ENCODE data around the gene MR1.

GRCh38 chr1:181064011-181064623, 30.3 kb downstream of the MR1 start:
- TF ChIP-seq, protein P1, sequence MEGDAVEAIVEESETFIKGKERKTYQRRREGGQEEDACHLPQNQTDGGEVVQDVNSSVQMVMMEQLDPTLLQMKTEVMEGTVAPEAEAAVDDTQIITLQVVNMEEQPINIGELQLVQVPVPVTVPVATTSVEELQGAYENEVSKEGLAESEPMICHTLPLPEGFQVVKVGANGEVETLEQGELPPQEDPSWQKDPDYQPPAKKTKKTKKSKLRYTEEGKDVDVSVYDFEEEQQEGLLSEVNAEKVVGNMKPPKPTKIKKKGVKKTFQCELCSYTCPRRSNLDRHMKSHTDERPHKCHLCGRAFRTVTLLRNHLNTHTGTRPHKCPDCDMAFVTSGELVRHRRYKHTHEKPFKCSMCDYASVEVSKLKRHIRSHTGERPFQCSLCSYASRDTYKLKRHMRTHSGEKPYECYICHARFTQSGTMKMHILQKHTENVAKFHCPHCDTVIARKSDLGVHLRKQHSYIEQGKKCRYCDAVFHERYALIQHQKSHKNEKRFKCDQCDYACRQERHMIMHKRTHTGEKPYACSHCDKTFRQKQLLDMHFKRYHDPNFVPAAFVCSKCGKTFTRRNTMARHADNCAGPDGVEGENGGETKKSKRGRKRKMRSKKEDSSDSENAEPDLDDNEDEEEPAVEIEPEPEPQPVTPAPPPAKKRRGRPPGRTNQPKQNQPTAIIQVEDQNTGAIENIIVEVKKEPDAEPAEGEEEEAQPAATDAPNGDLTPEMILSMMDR (IDR thresholded peaks at IDR 0.05 in 4 of 5, conservative IDR thresholded peaks at IDR 0.05 in 1 of 5): no peak
- no peak for TF ChIP-seq POLR2A (IDR thresholded peaks at IDR 0.05)

All from gastrocnemius medialis (tissue), 4 donors.